GM18507 (cell line): ENCODE data around the gene STX5.
A peak's percentile ranks its signal among the peaks of the same experiment; 100 is the strongest.
"Not testable (repeated sequence)": the region's sequence is repeated elsewhere in the genome, so short reads cannot be mapped to it uniquely, and the experiment has no call there.

Source experiments
- DNase-seq: peaks from one replicate; pipeline ENCODE4 v3.0.0; 2011; ENCODE audit warnings: low read depth; ENCODE audit not compliant: insufficient read length; ENCODE audit errors: extremely low spot score
- FAIRE-seq: peaks from 2 replicates; lab custom pipeline; 2011; peaks lifted over from hg19 to GRCh38; lab: Jason Lieb, UNC

STX5 gene

GRCh38 chr11:62831520-62832335 lies at the start of gene STX5:
Gene STX5 (minus strand): TSS chr11:62832051. CDS start chr11:62831243, 808 bp downstream.
- peak; percentile 91 for FAIRE-seq
- DNase-seq, result peak; percentile 89

- FAIRE-seq, result peak; percentile 44
- peak; percentile 76 for DNase-seq
These were observed 49.1 kb upstream of the STX5 start, which contains the start of gene SLC3A2 for GRCh38 chr11:62880803-62881578. Gene SLC3A2 (plus strand): TSS chr11:62880896. CDS start chr11:62881024, 128 bp downstream.

- DNase-seq, result no peak
These were observed 48.5 kb upstream of the STX5 start for GRCh38 chr11:62880231-62880802.

GRCh38 chr11:62879235-62879978 lies 47.6 kb upstream of the STX5 start:
- DNase-seq (no peak), FAIRE-seq (no peak)

More at GRCh38 chr11:62880231-62880802, 48.5 kb upstream of the STX5 start:
- FAIRE-seq, result peak; percentile 59

GRCh38 chr11:62876712-62877111 lies 44.9 kb upstream of the STX5 start:
- DNase-seq, result no peak
- no peak for FAIRE-seq

- no peak for DNase-seq
- no peak for FAIRE-seq
These were observed 44.0 kb upstream of the STX5 start for GRCh38 chr11:62875698-62876478.

- no peak for FAIRE-seq
- no peak for DNase-seq
These were observed 43.0 kb upstream of the STX5 start for GRCh38 chr11:62874851-62875250.

GRCh38 chr11:62865635-62866034 lies 33.8 kb upstream of the STX5 start:
- DNase-seq (no peak), FAIRE-seq (no peak)

GRCh38 chr11:62863687-62864335 lies 32.0 kb upstream of the STX5 start:
- FAIRE-seq (no peak), DNase-seq (no peak)

- FAIRE-seq, DNase-seq: not testable (repeated sequence)
These were observed 29.8 kb upstream of the STX5 start for GRCh38 chr11:62861564-62862192.

GRCh38 chr11:62860835-62861563 lies 29.1 kb upstream of the STX5 start:
- no peak for DNase-seq
- no peak for FAIRE-seq

- not testable (repeated sequence) for FAIRE-seq, DNase-seq
These were observed 27.4 kb upstream of the STX5 start for GRCh38 chr11:62859281-62859703.

- FAIRE-seq, result no peak
- no peak for DNase-seq
These were observed 26.4 kb upstream of the STX5 start for GRCh38 chr11:62858201-62858600.

- FAIRE-seq, result no peak
- no peak for DNase-seq
These were observed 25.7 kb upstream of the STX5 start for GRCh38 chr11:62857541-62857982.

- FAIRE-seq, result no peak
These were observed 24.6 kb upstream of the STX5 start for GRCh38 chr11:62856333-62856895.

GRCh38 chr11:62855571-62856332 lies 23.9 kb upstream of the STX5 start:
- DNase-seq (peak; percentile 91), FAIRE-seq (peak; percentile 93)

More at GRCh38 chr11:62856333-62856895, 24.6 kb upstream of the STX5 start:
- DNase-seq, result no peak
